Measurements from ENCODE around the gene SP110.

Gene SP110

DNA sequence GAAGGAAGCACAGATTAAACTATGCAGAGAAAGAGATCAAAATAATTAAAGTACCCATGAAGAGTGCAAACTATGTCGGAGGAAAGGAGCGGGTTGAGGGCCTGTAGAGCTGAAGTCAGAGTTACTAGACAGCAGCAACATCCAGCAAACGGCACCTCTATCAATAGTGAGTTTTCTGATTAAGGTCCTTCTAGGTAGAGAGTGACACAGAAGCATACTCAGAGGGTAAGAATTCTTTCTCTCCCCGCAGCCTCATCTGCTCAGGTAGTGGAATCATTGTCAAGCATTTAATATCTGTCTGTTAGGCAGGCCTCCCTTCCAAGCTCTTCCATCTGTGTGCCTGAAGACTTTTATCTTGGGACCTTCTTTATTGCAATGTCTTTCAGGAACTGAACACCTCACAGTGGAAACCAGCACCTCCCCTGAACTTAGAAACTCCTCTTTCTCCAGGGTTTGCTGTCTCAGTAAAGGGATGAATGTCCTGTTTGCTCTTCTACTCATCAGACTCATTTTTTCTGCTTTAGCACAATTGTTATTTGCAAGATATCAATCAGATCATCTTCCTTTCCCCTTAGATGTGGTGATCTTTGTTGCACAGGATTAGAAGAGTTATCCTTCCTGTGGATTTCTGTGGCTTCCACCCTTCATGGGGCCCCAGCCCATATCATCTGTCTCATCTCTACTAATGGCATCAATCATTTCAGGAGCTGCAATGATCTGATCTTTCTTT lies 34.5 kb upstream of the SP110 start:
- TF ChIP-seq TAF1 (IDR thresholded peaks at IDR 0.05; ENCODE audit: low read depth) (no peak), EP300 (IDR thresholded peaks at IDR 0.05; ENCODE audit: borderline replicate concordance) (no peak), TCF12 (IDR thresholded peaks at IDR 0.05; ENCODE audit: low read depth) (no peak), CEBPB (IDR thresholded peaks at IDR 0.05) (no peak), NFIC (IDR thresholded peaks at IDR 0.05) (no peak), FOXM1 (IDR thresholded peaks at IDR 0.05; ENCODE audit: borderline replicate concordance, low read depth) (no peak), EGR1 (IDR thresholded peaks at IDR 0.05) (no peak), YY1 (IDR thresholded peaks at IDR 0.05; ENCODE audit: low read depth) (no peak), ZBTB7A (IDR thresholded peaks at IDR 0.05; ENCODE audit: low read depth) (no peak), TEAD4 (IDR thresholded peaks at IDR 0.05) (no peak), RAD21 (IDR thresholded peaks at IDR 0.05; ENCODE audit: low read depth) (no peak)
- TF ChIP-seq, protein P1, sequence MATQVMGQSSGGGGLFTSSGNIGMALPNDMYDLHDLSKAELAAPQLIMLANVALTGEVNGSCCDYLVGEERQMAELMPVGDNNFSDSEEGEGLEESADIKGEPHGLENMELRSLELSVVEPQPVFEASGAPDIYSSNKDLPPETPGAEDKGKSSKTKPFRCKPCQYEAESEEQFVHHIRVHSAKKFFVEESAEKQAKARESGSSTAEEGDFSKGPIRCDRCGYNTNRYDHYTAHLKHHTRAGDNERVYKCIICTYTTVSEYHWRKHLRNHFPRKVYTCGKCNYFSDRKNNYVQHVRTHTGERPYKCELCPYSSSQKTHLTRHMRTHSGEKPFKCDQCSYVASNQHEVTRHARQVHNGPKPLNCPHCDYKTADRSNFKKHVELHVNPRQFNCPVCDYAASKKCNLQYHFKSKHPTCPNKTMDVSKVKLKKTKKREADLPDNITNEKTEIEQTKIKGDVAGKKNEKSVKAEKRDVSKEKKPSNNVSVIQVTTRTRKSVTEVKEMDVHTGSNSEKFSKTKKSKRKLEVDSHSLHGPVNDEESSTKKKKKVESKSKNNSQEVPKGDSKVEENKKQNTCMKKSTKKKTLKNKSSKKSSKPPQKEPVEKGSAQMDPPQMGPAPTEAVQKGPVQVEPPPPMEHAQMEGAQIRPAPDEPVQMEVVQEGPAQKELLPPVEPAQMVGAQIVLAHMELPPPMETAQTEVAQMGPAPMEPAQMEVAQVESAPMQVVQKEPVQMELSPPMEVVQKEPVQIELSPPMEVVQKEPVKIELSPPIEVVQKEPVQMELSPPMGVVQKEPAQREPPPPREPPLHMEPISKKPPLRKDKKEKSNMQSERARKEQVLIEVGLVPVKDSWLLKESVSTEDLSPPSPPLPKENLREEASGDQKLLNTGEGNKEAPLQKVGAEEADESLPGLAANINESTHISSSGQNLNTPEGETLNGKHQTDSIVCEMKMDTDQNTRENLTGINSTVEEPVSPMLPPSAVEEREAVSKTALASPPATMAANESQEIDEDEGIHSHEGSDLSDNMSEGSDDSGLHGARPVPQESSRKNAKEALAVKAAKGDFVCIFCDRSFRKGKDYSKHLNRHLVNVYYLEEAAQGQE (IDR thresholded peaks at IDR 0.05; ENCODE audit: low read depth) = no peak
- TF ChIP-seq, protein P2, sequence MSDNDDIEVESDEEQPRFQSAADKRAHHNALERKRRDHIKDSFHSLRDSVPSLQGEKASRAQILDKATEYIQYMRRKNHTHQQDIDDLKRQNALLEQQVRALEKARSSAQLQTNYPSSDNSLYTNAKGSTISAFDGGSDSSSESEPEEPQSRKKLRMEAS (IDR thresholded peaks at IDR 0.05) = no peak
- TF ChIP-seq, protein P3, sequence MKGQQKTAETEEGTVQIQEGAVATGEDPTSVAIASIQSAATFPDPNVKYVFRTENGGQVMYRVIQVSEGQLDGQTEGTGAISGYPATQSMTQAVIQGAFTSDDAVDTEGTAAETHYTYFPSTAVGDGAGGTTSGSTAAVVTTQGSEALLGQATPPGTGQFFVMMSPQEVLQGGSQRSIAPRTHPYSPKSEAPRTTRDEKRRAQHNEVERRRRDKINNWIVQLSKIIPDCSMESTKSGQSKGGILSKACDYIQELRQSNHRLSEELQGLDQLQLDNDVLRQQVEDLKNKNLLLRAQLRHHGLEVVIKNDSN (IDR thresholded peaks at IDR 0.05) = no peak

DNA sequence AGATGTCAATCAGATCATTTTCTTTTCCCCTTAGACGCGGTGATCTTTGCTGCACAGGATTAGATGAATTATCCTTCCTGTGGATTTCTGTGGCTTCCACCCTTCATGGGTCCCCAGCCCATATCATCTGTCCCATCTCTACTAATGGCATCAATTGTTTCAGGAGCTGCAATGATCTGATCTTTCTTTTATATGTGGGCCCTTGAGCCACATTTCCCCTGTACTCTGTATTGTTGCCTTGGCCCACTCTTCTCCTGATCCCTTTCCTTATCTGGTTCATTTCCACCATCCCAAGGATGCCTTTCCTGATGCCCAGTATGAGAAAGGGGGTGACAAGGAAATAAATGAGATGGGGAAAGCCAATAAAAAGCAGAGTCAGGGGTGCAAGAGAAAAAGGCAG lies 30.4 kb upstream of the SP110 start:
- TF ChIP-seq CEBPB (IDR thresholded peaks at IDR 0.05) (no peak), TCF12 (IDR thresholded peaks at IDR 0.05; ENCODE audit: low read depth) (no peak), NFIC (IDR thresholded peaks at IDR 0.05) (no peak), YY1 (IDR thresholded peaks at IDR 0.05; ENCODE audit: low read depth) (no peak), TAF1 (IDR thresholded peaks at IDR 0.05; ENCODE audit: low read depth) (no peak), EGR1 (IDR thresholded peaks at IDR 0.05) (no peak), ZBTB7A (IDR thresholded peaks at IDR 0.05; ENCODE audit: low read depth) (no peak), EP300 (IDR thresholded peaks at IDR 0.05; ENCODE audit: borderline replicate concordance) (no peak), CREB1 (IDR thresholded peaks at IDR 0.05; ENCODE audit: low read depth) (no peak), FOXM1 (IDR thresholded peaks at IDR 0.05; ENCODE audit: borderline replicate concordance, low read depth) (no peak), RAD21 (IDR thresholded peaks at IDR 0.05; ENCODE audit: low read depth) (no peak), TEAD4 (IDR thresholded peaks at IDR 0.05) (no peak)
- TF ChIP-seq, protein P3 (IDR thresholded peaks at IDR 0.05) = no peak
- TF ChIP-seq, protein P1 (IDR thresholded peaks at IDR 0.05; ENCODE audit: low read depth) = no peak
- TF ChIP-seq, protein P2 (IDR thresholded peaks at IDR 0.05) = no peak

DNA sequence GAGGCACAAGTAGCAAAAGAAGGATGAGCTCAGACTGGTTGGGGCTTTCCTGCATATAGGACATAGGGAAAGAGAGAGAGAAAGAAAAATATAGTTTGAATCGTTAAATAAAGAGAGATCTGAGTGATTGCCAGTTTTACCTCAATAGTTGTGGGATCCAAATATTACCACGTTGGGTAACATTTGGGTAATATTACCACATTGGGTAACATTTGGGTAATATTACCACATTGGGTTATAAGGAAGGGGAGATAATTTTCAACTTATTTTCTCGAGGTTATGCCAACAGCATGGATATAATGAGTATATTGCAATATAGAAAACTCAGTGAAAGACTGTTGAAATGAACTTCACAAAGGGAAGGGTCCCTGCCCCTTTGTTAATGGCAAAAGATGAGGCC lies 26.4 kb upstream of the SP110 start:
- no peak for TF ChIP-seq EGR1 (IDR thresholded peaks at IDR 0.05)
- no peak for TF ChIP-seq FOXM1 (IDR thresholded peaks at IDR 0.05; ENCODE audit: borderline replicate concordance, low read depth)
- TF ChIP-seq TEAD4 (IDR thresholded peaks at IDR 0.05) = no peak
- TF ChIP-seq, protein P2 (IDR thresholded peaks at IDR 0.05) = no peak
- TF ChIP-seq, protein P3 (IDR thresholded peaks at IDR 0.05) = no peak
- TF ChIP-seq RAD21 (IDR thresholded peaks at IDR 0.05; ENCODE audit: low read depth) = no peak
- no peak for TF ChIP-seq ZBTB7A (IDR thresholded peaks at IDR 0.05; ENCODE audit: low read depth)
- TF ChIP-seq EP300 (IDR thresholded peaks at IDR 0.05; ENCODE audit: borderline replicate concordance) = no peak
- TF ChIP-seq CREB1 (IDR thresholded peaks at IDR 0.05; ENCODE audit: low read depth) = no peak
- TF ChIP-seq NFIC (IDR thresholded peaks at IDR 0.05) = no peak
- TF ChIP-seq YY1 (IDR thresholded peaks at IDR 0.05; ENCODE audit: low read depth) = no peak
- TF ChIP-seq TAF1 (IDR thresholded peaks at IDR 0.05; ENCODE audit: low read depth) = no peak
- TF ChIP-seq TCF12 (IDR thresholded peaks at IDR 0.05; ENCODE audit: low read depth) = no peak
- TF ChIP-seq, protein P1 (IDR thresholded peaks at IDR 0.05; ENCODE audit: low read depth) = no peak
- no peak for TF ChIP-seq CEBPB (IDR thresholded peaks at IDR 0.05)

Data from Ishikawa (cell line).